HepG2 (cell line): ENCODE data around the gene GABRR3. TPM values are rescaled to one million over a fixed set of nuclear protein-coding genes. Genes with fewer than 3 reads are reported as not detected.

Source experiments
- ATAC-seq: fragments of 200-7000 bp; cut with Tn5 transposase; 3 replicates; pipeline ENCODE4 v1.9.1; 2020; ENCODE audit warnings: mild to moderate bottlenecking, moderate library complexity
- BruUV-seq: library from RNA; stranded (reverse); fragments of 400-500 nt; replicated peaks from 2 replicates; lab custom pipeline; 2021; lab: Mats Ljungman, UMichigan
- CTCF ChIA-PET: fragments of 300-600 bp; formaldehyde crosslinking; extraction: SDS; loops from one replicate; lab custom pipeline; 2021; ENCODE audit warnings: low total read pairs, inconsistent platforms, low intra/inter-chr PET ratio; lab: Yijun Ruan, JAX
- POLR2A ChIA-PET: fragments of 350-600 bp; sonication (Branson Sonifier 250); formaldehyde crosslinking; loops from one replicate; lab custom pipeline; 2020; ENCODE audit warnings: antibody characterized with exemption, inconsistent platforms; lab: Yijun Ruan, JAX
- DNase-seq: peaks from one replicate; pipeline ENCODE4 v3.0.0-alpha.2; 2015; ENCODE audit warnings: low spot score
- FAIRE-seq: peaks from 3 replicates; lab custom pipeline; 2011; peaks lifted over from hg19 to GRCh38; lab: Jason Lieb, UNC
- H2AFZ ChIP-seq: one replicate; pipeline ENCODE4 v1.6.1; 2011; ENCODE audit warnings: low read length, inconsistent platforms
- H3K27ac ChIP-seq: fragments of 300-600 bp; 3 replicates; pipeline ENCODE4 v1.8.0; 2011; ENCODE audit warnings: mixed run types, mild to moderate bottlenecking, mixed read lengths, low read length, inconsistent platforms; ENCODE audit not compliant: insufficient read depth; ENCODE audit errors: extremely low read length
- H3K27me3 ChIP-seq, 2 experiments: fragments of 200-600 bp in 1 of 2; 2 replicates in 1 of 2; 3 replicates in 1 of 2; pipeline versions ENCODE4 v1.6.0 to v1.8.0; 2011; ENCODE audit warnings: low read length in 2 of 2, mild to moderate bottlenecking in 2 of 2, moderate library complexity in 2 of 2, inconsistent platforms in 1 of 2; ENCODE audit not compliant: insufficient read depth in 2 of 2, control insufficient read depth in 1 of 2
- H3K36me3 ChIP-seq, 2 experiments: fragments of 200-600 bp in 1 of 2; replicated peaks in 1 of 2; 2 replicates in 1 of 2; 3 replicates in 1 of 2; pipeline versions ENCODE4 v1.5.1 to v1.8.0; 2011; ENCODE audit warnings: low read length in 2 of 2, inconsistent platforms in 1 of 2; ENCODE audit not compliant: insufficient read depth in 2 of 2, control insufficient read depth in 1 of 2
- H3K4me1 ChIP-seq: 2 replicates; pipeline ENCODE4 v1.5.1; 2012; ENCODE audit warnings: low read length, inconsistent platforms; ENCODE audit not compliant: insufficient read depth
- H3K4me2 ChIP-seq: 2 replicates; pipeline ENCODE4 v1.6.0; 2011; ENCODE audit warnings: low read depth, low read length, inconsistent platforms
- H3K4me3 ChIP-seq, 3 experiments: fragments of 200-600 bp in 1 of 3; sonication (generic), shearing (Covaris generic) in 1 of 3; replicated peaks in 1 of 3; 2 replicates each; pipeline ENCODE4 v1.5.1; 2011 to 2016; ENCODE audit warnings: low read length in 3 of 3, inconsistent platforms in 2 of 3, low read depth in 2 of 3, mild to moderate bottlenecking in 2 of 3, control low read depth in 1 of 3, mixed read lengths in 1 of 3; ENCODE audit not compliant: insufficient read depth in 1 of 3
- H3K79me2 ChIP-seq: one replicate; pipeline ENCODE4 v1.6.1; 2011; ENCODE audit warnings: low read length, inconsistent platforms; ENCODE audit not compliant: insufficient read depth
- H3K9ac ChIP-seq: 2 replicates; pipeline ENCODE4 v1.6.0; 2011; ENCODE audit warnings: mild to moderate bottlenecking, low read depth, low read length, inconsistent platforms; ENCODE audit not compliant: insufficient read depth
- H3K9me3 ChIP-seq: 2 replicates; pipeline ENCODE4 v1.5.1; 2012; ENCODE audit warnings: mild to moderate bottlenecking, low read length
- H4K20me1 ChIP-seq: 2 replicates; pipeline ENCODE4 v1.6.0; 2011; ENCODE audit warnings: inconsistent platforms, mild to moderate bottlenecking, low read length, moderate library complexity; ENCODE audit not compliant: insufficient read depth
- FOXO1 ChIP-seq: sonication (generic); formaldehyde crosslinking; IDR thresholded peaks from 2 replicates; pipeline ENCODE4 v1.4.0; 2020; ENCODE audit warnings: missing genetic modification reagents
- MAX ChIP-seq: IDR thresholded peaks from 2 replicates; pipeline ENCODE4 v1.6.1; 2012; ENCODE audit warnings: inconsistent platforms
- MXD4 ChIP-seq: IDR thresholded peaks from 2 replicates; pipeline ENCODE4 v1.6.1; 2016; ENCODE audit warnings: mild to moderate bottlenecking, missing biosample characterization, missing genetic modification reagents
- NR2F2 ChIP-seq: IDR thresholded peaks from 2 replicates; pipeline ENCODE4 v1.6.1; 2012; ENCODE audit warnings: low read depth, inconsistent platforms, borderline replicate concordance
- REPIN1 ChIP-seq: sonication (generic); formaldehyde crosslinking; IDR thresholded peaks from 2 replicates; pipeline ENCODE4 v1.8.0; 2022; ENCODE audit warnings: missing genetic modification reagents, low read depth, mild to moderate bottlenecking, borderline replicate concordance
- SP2 ChIP-seq: sonication (generic); formaldehyde crosslinking; IDR thresholded peaks from 2 replicates; pipeline ENCODE4 v1.5.1; 2020; ENCODE audit warnings: mild to moderate bottlenecking, missing genetic modification reagents
- ZNF644 ChIP-seq: IDR thresholded peaks from 2 replicates; pipeline ENCODE4 v1.6.1; 2016; ENCODE audit warnings: low read depth
- WGBS: methylation state at CpG from one replicate; pipeline ENCODE4 v1.1.6; 2017; ENCODE audit warnings: low lambda C conversion rate; 5-methylcytosine and 5-hydroxymethylcytosine counted together
- in situ Hi-C: cut with HindIII; loops from 2 replicates; pipeline ENCODE4 v1.10.0; 2017; ENCODE audit warnings: low pct_unique_long_range_greater_than_20kb; ENCODE audit not compliant: extremely low pct_ligation_motif_present
- intact Hi-C: fragments of 100-400 bp; cut with micrococcal nuclease; formaldehyde crosslinking; loops from one replicate; pipeline ENCODE4 v1.10.0; 2022; ENCODE audit not compliant: unreplicated experiment
- polyA plus RNA-seq, 8 experiments: library from polyadenylated mRNA; depleted of rRNA in 3 of 8; stranded (reverse) in 7 of 8; unstranded in 1 of 8; fragments of >200 nt; fragmentation: Illumina TruSeq in 4 of 8; extraction: Trizol in 4 of 8; gene quantifications; 2 replicates each; pipeline versions ENCODE4 v1.2.1 to v1.2.3, GENCODE V29; 2011 to 2016; ENCODE audit warnings: low read depth in 4 of 8, missing spikeins in 1 of 8, mixed read lengths in 1 of 8; ENCODE audit not compliant: insufficient read depth in 1 of 8
- total RNA-seq, 5 experiments: library from RNA; depleted of rRNA; stranded (reverse); fragments of >200 nt; fragmentation: Illumina TruSeq; extraction: Trizol; gene quantifications; 2 replicates each; pipeline ENCODE4 v1.2.3, GENCODE V29; 2016; ENCODE audit warnings: low read depth in 1 of 5
- TF ChIP-seq, protein P1 (sequence below): sonication (generic); formaldehyde crosslinking; IDR thresholded peaks from 2 replicates; pipeline ENCODE4 v1.5.0; 2020; ENCODE audit warnings: mild to moderate bottlenecking, missing genetic modification reagents
- TF ChIP-seq, protein P2 (sequence below): sonication (generic); formaldehyde crosslinking; IDR thresholded peaks from 2 replicates; pipeline ENCODE4 v1.5.0; 2020; ENCODE audit warnings: missing genetic modification reagents, mild to moderate bottlenecking, borderline replicate concordance

GABRR3 gene
- total and polyA plus RNA-seq, 2 of the 13 experiments (the other 11 are each of a cell fraction or from before 2014, with no cell fraction given): 0.42 to 0.83 TPM

- Histone ChIP-seq H3K79me2 (no peaks in the 10 kb centered on the region), H3K36me3 (no peaks in the 10 kb centered on the region), H3K27me3 (no peaks in the 10 kb centered on the region), H3K4me2 (no peak overlapping the region), H3K9me3 (no peaks in the 10 kb centered on the region), H3K4me3 (no peak overlapping the region), H3K4me1 (peaks cover 28% of the 10 kb centered on the region), H4K20me1 (no peaks in the 10 kb centered on the region), H2AFZ (no peak overlapping the region), H3K27ac (no peak overlapping the region), H3K9ac (no peak overlapping the region)
- peak; percentile 81 for ATAC-seq
- ChIA-PET CTCF (no interaction called here), POLR2A (no interaction called here)
- WGBS: 79% methylated on average over 2 of the region's 3 CpGs
- peak; percentile 5 for DNase-seq
- FAIRE-seq: no peak
- no TSS peak for BruUV-seq
- in situ Hi-C loops (no loop called here), intact Hi-C loops (no loop called here)
- TF ChIP-seq, protein P1, sequence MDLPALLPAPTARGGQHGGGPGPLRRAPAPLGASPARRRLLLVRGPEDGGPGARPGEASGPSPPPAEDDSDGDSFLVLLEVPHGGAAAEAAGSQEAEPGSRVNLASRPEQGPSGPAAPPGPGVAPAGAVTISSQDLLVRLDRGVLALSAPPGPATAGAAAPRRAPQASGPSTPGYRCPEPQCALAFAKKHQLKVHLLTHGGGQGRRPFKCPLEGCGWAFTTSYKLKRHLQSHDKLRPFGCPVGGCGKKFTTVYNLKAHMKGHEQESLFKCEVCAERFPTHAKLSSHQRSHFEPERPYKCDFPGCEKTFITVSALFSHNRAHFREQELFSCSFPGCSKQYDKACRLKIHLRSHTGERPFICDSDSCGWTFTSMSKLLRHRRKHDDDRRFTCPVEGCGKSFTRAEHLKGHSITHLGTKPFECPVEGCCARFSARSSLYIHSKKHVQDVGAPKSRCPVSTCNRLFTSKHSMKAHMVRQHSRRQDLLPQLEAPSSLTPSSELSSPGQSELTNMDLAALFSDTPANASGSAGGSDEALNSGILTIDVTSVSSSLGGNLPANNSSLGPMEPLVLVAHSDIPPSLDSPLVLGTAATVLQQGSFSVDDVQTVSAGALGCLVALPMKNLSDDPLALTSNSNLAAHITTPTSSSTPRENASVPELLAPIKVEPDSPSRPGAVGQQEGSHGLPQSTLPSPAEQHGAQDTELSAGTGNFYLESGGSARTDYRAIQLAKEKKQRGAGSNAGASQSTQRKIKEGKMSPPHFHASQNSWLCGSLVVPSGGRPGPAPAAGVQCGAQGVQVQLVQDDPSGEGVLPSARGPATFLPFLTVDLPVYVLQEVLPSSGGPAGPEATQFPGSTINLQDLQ (CRISPR knock-in tag): no peak
- TF ChIP-seq NR2F2: no peak
- TF ChIP-seq SP2 (CRISPR knock-in tag): no peak
- peak; percentile 51 for TF ChIP-seq MAX
- TF ChIP-seq, all 625 proteins: peak for 1
Observed at GRCh38 chr3:97979610-97980009, 55.5 kb downstream of the GABRR3 start.

DNA sequence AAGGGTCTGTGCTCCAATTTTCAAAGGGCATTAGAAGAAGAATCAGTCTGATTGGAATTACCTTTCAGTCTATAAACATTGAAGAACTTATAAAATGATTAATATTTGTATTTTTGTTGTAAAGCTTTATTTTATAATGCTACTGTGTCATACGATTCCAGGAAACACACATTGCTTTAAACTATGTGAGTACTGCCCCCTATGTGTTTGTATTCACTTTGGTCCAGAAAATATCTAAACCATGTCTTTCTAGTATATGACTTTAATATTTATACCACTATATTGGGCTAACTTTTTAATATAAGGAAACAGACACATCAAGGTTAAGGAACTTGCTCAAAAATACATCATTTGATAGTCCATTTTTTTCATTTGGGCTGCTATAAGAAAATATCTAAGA lies 59.6 kb downstream of the GABRR3 start:
- peaks cover 18% of the 10 kb centered on the region for H3K79me2 ChIP-seq
- peaks cover 45% of the 10 kb centered on the region for H3K4me1 ChIP-seq
- H2AFZ ChIP-seq: no peak overlapping the region
- no peak overlapping the region for H3K4me2 ChIP-seq
- intact Hi-C loops (no loop called here), in situ Hi-C loops (no loop called here)
- no peak overlapping the region for H3K27ac ChIP-seq
- 76% methylated on average over 1 of the region's 1 CpG for WGBS
- no peak overlapping the region for H3K4me3 ChIP-seq
- no TSS peak for BruUV-seq
- ATAC-seq (no peak), FAIRE-seq (no peak), DNase-seq (no peak)
- ChIA-PET POLR2A (no interaction called here), CTCF (interaction anchor here (1.6 kb wide), 1 partner anchor 47 kb away, joined by 3 read pairs; no protein-coding TSS in a partner anchor)
- no peaks in the 10 kb centered on the region; a peak in 1 of 5 replicates for H3K27me3 ChIP-seq
- H3K9me3 ChIP-seq: no peaks in the 10 kb centered on the region
- no peaks in the 10 kb centered on the region for H4K20me1 ChIP-seq
- no peak overlapping the region for H3K9ac ChIP-seq
- H3K36me3 ChIP-seq: no peaks in the 10 kb centered on the region
- TF ChIP-seq MXD4 (no peak), FOXO1 (no peak), ZNF644 (CRISPR knock-in tag) (no peak), REPIN1 (no peak)
- TF ChIP-seq, protein P2, sequence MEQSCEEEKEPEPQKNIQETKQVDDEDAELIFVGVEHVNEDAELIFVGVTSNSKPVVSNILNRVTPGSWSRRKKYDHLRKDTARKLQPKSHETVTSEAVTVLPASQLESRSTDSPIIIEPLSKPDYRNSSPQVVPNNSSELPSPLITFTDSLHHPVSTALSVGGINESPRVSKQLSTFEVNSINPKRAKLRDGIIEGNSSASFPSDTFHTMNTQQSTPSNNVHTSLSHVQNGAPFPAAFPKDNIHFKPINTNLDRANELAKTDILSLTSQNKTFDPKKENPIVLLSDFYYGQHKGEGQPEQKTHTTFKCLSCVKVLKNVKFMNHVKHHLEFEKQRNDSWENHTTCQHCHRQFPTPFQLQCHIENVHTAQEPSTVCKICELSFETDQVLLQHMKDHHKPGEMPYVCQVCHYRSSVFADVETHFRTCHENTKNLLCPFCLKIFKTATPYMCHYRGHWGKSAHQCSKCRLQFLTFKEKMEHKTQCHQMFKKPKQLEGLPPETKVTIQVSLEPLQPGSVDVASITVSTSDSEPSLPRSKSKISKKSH (CRISPR knock-in tag): no peak
